ENCODE results near the gene TSGA10IP. TPM values are rescaled to one million over a fixed set of nuclear protein-coding genes. Genes with fewer than 3 reads are reported as not detected.

The TSGA10IP gene
- total RNA-seq, 3 donors from 2014 or later, result not detected

GRCh38 chr11:65903068-65903481 lies 42.2 kb upstream of the TSGA10IP start:
- Histone ChIP-seq H3K27ac (no peak overlapping the region), H3K27me3 (peaks cover 0 to 8% of the 10 kb centered on the region in 2 donors), H3K4me3 (no peak overlapping the region), H3K36me3 (no peaks in the 10 kb centered on the region), H3K4me1 (peaks cover 0 to 6% of the 10 kb centered on the region in 2 donors), H3K9me3 (no peaks in the 10 kb centered on the region)
- DNase-seq (ENCODE audit: low spot score in 2 of 2), result no peak
- intact Hi-C loops (cut with DNase I; ENCODE audit: low total_unique reads), result no loop called here
- TF ChIP-seq POLR2A (IDR thresholded peaks at IDR 0.05), result no peak
- no peak for TF ChIP-seq POLR2AphosphoS5 (IDR thresholded peaks at IDR 0.05)
- TF ChIP-seq CTCF (IDR thresholded peaks at IDR 0.05), result no peak

- H3K4me1 ChIP-seq, result peaks cover 0 to 6% of the 10 kb centered on the region in 2 donors
- H3K27ac ChIP-seq, result no peak overlapping the region
- TF ChIP-seq POLR2A (IDR thresholded peaks at IDR 0.05), result no peak
- no peak for TF ChIP-seq CTCF (IDR thresholded peaks at IDR 0.05)
- no peak for TF ChIP-seq POLR2AphosphoS5 (IDR thresholded peaks at IDR 0.05)
- H3K9me3 ChIP-seq, result no peaks in the 10 kb centered on the region
- intact Hi-C loops (cut with DNase I; ENCODE audit: low total_unique reads), result no loop called here
- H3K27me3 ChIP-seq, result peaks cover 0 to 8% of the 10 kb centered on the region in 2 donors
- no peak overlapping the region for H3K4me3 ChIP-seq
- no peak for DNase-seq (ENCODE audit: low spot score in 2 of 2)
- no peaks in the 10 kb centered on the region for H3K36me3 ChIP-seq
Measured at GRCh38 chr11:65903715-65904114, 41.6 kb upstream of the TSGA10IP start.

- Histone ChIP-seq H3K36me3 (no peaks in the 10 kb centered on the region), H3K9me3 (no peaks in the 10 kb centered on the region), H3K4me1 (no peaks in the 10 kb centered on the region), H3K27ac (no peak overlapping the region), H3K27me3 (no peaks in the 10 kb centered on the region), H3K4me3 (no peak overlapping the region)
- intact Hi-C loops (cut with DNase I; ENCODE audit: low total_unique reads), result no loop called here
- no peak for DNase-seq (ENCODE audit: low spot score in 2 of 2)
- TF ChIP-seq POLR2AphosphoS5 (IDR thresholded peaks at IDR 0.05) (no peak), CTCF (IDR thresholded peaks at IDR 0.05) (no peak), POLR2A (IDR thresholded peaks at IDR 0.05) (no peak)
Measured at GRCh38 chr11:65906602-65907001, 38.7 kb upstream of the TSGA10IP start.

DNA sequence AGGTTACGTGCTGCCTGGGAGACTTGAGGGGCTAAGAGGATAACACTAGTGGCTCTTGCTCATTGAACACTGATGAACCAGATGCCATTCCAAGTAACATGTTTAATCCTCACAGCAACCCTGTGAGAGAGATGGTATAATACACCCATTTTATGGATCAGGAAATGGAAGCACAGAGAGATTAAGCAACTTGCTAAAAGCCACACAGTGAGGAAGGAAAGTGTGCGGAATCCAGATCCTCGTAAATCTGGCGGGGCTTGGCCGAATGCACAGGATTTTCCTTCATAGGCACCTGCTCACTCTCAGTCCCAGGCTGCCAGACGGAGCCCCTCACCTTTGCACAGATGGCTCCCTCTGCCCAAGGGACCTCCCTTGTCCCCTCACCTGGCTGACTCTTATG lies 37.4 kb upstream of the TSGA10IP start:
- DNase-seq (ENCODE audit: low spot score in 2 of 2), result no peak
- intact Hi-C loops (cut with DNase I; ENCODE audit: low total_unique reads), result no loop called here
- no peaks in the 10 kb centered on the region for H3K4me1 ChIP-seq
- H3K36me3 ChIP-seq, result no peaks in the 10 kb centered on the region
- H3K4me3 ChIP-seq, result no peak overlapping the region
- H3K9me3 ChIP-seq, result no peaks in the 10 kb centered on the region
- TF ChIP-seq POLR2A (IDR thresholded peaks at IDR 0.05) (no peak), CTCF (IDR thresholded peaks at IDR 0.05) (no peak), POLR2AphosphoS5 (IDR thresholded peaks at IDR 0.05) (no peak)
- no peaks in the 10 kb centered on the region for H3K27me3 ChIP-seq
- no peak overlapping the region for H3K27ac ChIP-seq

DNA sequence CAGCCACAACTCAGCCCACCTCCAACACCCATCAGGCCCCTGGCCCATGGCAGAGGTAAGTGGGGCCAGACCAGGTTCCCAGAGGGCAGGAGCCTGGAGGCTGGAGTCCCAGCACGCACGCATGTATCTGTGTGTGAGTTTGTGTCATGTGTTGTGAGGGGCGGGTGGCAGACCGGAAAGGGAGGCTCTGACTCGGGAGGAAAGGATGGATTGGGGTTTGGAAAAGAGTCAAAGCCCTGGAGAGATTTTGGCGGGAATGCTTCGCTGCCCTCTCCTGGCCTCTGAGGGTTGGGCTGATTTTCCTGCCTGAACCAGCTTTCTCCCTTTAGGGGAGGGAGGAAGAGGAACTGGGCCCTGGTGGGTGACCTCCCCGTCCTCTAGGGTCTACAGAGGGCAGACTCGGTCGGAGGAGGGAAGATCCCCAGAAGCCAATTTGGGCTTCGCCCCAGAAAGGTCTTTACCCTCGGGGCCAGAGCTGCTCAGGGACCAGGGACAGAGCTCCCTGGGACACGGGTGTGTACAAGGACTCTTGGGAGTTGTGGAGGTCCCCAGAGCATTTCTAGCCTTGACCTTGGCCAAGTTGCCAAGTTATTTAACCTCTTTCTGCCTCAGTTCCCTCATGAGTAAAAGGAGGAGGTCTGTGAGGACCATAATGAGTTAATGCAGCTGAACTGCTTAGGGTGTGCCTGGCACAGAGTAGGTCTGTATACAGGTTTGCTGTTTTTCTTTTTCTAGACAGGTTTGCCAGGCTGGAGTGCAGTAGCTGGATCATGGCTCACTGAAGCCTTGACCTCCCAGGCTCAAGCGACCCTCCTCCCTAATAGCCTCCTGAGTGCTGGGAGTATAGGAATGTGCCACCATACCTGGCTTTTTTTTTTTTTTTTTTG lies 33.4 kb upstream of the TSGA10IP start:
- peaks cover 9 to 10% of the 10 kb centered on the region in 2 donors for H3K4me1 ChIP-seq
- H3K27ac ChIP-seq, result peak overlapping the region; percentile 67 to 87
- peak in 2 of 3 donors; percentile 25 to 28 for TF ChIP-seq CTCF (IDR thresholded peaks at IDR 0.05)
- TF ChIP-seq POLR2A (IDR thresholded peaks at IDR 0.05), result no peak
- peak in 2 of 3 donors; percentile 22 to 36 for TF ChIP-seq POLR2AphosphoS5 (IDR thresholded peaks at IDR 0.05)
- H3K27me3 ChIP-seq, result no peaks in the 10 kb centered on the region
- DNase-seq (ENCODE audit: low spot score in 2 of 2), result peak in 1 of 2 donors; percentile 64
- peak overlapping the region in 1 of 3 donors; percentile 37 for H3K4me3 ChIP-seq
- intact Hi-C loops (cut with DNase I; ENCODE audit: low total_unique reads), result no loop called here
- H3K36me3 ChIP-seq, result no peaks in the 10 kb centered on the region
- H3K9me3 ChIP-seq, result no peaks in the 10 kb centered on the region

Measured in breast epithelium (tissue), 4 donors.